Measurements from ENCODE around the gene FBXW7.

GRCh38 chr4:152322656-152323055, 213.2 kb downstream of the FBXW7 start:
- TF ChIP-seq POLR2AphosphoS5 (IDR thresholded peaks at IDR 0.05) (no peak), CTCF (IDR thresholded peaks at IDR 0.05) (no peak), POLR2A (IDR thresholded peaks at IDR 0.05) (no peak), EP300 (IDR thresholded peaks at IDR 0.05) (no peak)
